HepG2 (cell line): ENCODE results near the gene HTR1B. TPM values are rescaled to one million over a fixed set of nuclear protein-coding genes. Genes with fewer than 3 reads are reported as not detected.

Source experiments
- ATAC-seq: fragments of 200-7000 bp; cut with Tn5 transposase; 3 replicates; pipeline ENCODE4 v1.9.1; 2020; ENCODE audit warnings: mild to moderate bottlenecking, moderate library complexity
- BruUV-seq: library from RNA; stranded (reverse); fragments of 400-500 nt; replicated peaks from 2 replicates; lab custom pipeline; 2021; lab: Mats Ljungman, UMichigan
- CTCF ChIA-PET: fragments of 300-600 bp; formaldehyde crosslinking; extraction: SDS; loops from one replicate; lab custom pipeline; 2021; ENCODE audit warnings: low total read pairs, inconsistent platforms, low intra/inter-chr PET ratio; lab: Yijun Ruan, JAX
- POLR2A ChIA-PET: fragments of 350-600 bp; sonication (Branson Sonifier 250); formaldehyde crosslinking; loops from one replicate; lab custom pipeline; 2020; ENCODE audit warnings: antibody characterized with exemption, inconsistent platforms; lab: Yijun Ruan, JAX
- DNase-seq: peaks from one replicate; pipeline ENCODE4 v3.0.0-alpha.2; 2015; ENCODE audit warnings: low spot score
- FAIRE-seq: peaks from 3 replicates; lab custom pipeline; 2011; peaks lifted over from hg19 to GRCh38; lab: Jason Lieb, UNC
- H2AFZ ChIP-seq: one replicate; pipeline ENCODE4 v1.6.1; 2011; ENCODE audit warnings: low read length, inconsistent platforms
- H3K27ac ChIP-seq: fragments of 300-600 bp; 3 replicates; pipeline ENCODE4 v1.8.0; 2011; ENCODE audit warnings: mixed run types, mild to moderate bottlenecking, mixed read lengths, low read length, inconsistent platforms; ENCODE audit not compliant: insufficient read depth; ENCODE audit errors: extremely low read length
- H3K27me3 ChIP-seq, 2 experiments: fragments of 200-600 bp in 1 of 2; 2 replicates in 1 of 2; 3 replicates in 1 of 2; pipeline versions ENCODE4 v1.6.0 to v1.8.0; 2011; ENCODE audit warnings: low read length in 2 of 2, mild to moderate bottlenecking in 2 of 2, moderate library complexity in 2 of 2, inconsistent platforms in 1 of 2; ENCODE audit not compliant: insufficient read depth in 2 of 2, control insufficient read depth in 1 of 2
- H3K36me3 ChIP-seq, 2 experiments: fragments of 200-600 bp in 1 of 2; replicated peaks in 1 of 2; 2 replicates in 1 of 2; 3 replicates in 1 of 2; pipeline versions ENCODE4 v1.5.1 to v1.8.0; 2011; ENCODE audit warnings: low read length in 2 of 2, inconsistent platforms in 1 of 2; ENCODE audit not compliant: insufficient read depth in 2 of 2, control insufficient read depth in 1 of 2
- H3K4me1 ChIP-seq: 2 replicates; pipeline ENCODE4 v1.5.1; 2012; ENCODE audit warnings: low read length, inconsistent platforms; ENCODE audit not compliant: insufficient read depth
- H3K4me2 ChIP-seq: 2 replicates; pipeline ENCODE4 v1.6.0; 2011; ENCODE audit warnings: low read depth, low read length, inconsistent platforms
- H3K4me3 ChIP-seq, 3 experiments: fragments of 200-600 bp in 1 of 3; sonication (generic), shearing (Covaris generic) in 1 of 3; replicated peaks in 1 of 3; 2 replicates each; pipeline ENCODE4 v1.5.1; 2011 to 2016; ENCODE audit warnings: low read length in 3 of 3, inconsistent platforms in 2 of 3, low read depth in 2 of 3, mild to moderate bottlenecking in 2 of 3, control low read depth in 1 of 3, mixed read lengths in 1 of 3; ENCODE audit not compliant: insufficient read depth in 1 of 3
- H3K79me2 ChIP-seq: one replicate; pipeline ENCODE4 v1.6.1; 2011; ENCODE audit warnings: low read length, inconsistent platforms; ENCODE audit not compliant: insufficient read depth
- H3K9ac ChIP-seq: 2 replicates; pipeline ENCODE4 v1.6.0; 2011; ENCODE audit warnings: mild to moderate bottlenecking, low read depth, low read length, inconsistent platforms; ENCODE audit not compliant: insufficient read depth
- H3K9me3 ChIP-seq: 2 replicates; pipeline ENCODE4 v1.5.1; 2012; ENCODE audit warnings: mild to moderate bottlenecking, low read length
- H4K20me1 ChIP-seq: 2 replicates; pipeline ENCODE4 v1.6.0; 2011; ENCODE audit warnings: inconsistent platforms, mild to moderate bottlenecking, low read length, moderate library complexity; ENCODE audit not compliant: insufficient read depth
- ATF7 ChIP-seq, 2 experiments: fragments of 450-650 bp in 1 of 2; sonication (generic) in 1 of 2; formaldehyde crosslinking in 1 of 2; IDR thresholded peaks; 2 replicates each; pipeline versions ENCODE4 v1.4.0 to v1.6.1; 2016 to 2020; ENCODE audit warnings: antibody characterized with exemption in 1 of 2, mild to moderate bottlenecking in 1 of 2, missing genetic modification reagents in 1 of 2
- CREB1 ChIP-seq, 2 experiments: fragments of 450-650 bp in 1 of 2; IDR thresholded peaks; 2 replicates each; pipeline ENCODE4 v1.6.1; 2016 to 2017; ENCODE audit warnings: control low read depth in 1 of 2, mild to moderate bottlenecking in 1 of 2, missing compliant biosample characterization in 1 of 2, missing genetic modification characterization in 1 of 2
- FOXK2 ChIP-seq: fragments of 450-650 bp; IDR thresholded peaks from 2 replicates; pipeline ENCODE4 v1.6.1; 2016
- HNRNPUL1 ChIP-seq: fragments of 200-400 bp; formaldehyde crosslinking; IDR thresholded peaks from 2 replicates; pipeline ENCODE4 v1.6.1; 2017; ENCODE audit warnings: low read depth, mild to moderate bottlenecking, low read length, moderate library complexity
- IRX3 ChIP-seq: sonication (generic); formaldehyde crosslinking; IDR thresholded peaks from 2 replicates; pipeline ENCODE4 v1.8.1; 2023; ENCODE audit warnings: mild to moderate bottlenecking, low read depth, missing genetic modification reagents, borderline replicate concordance
- MYNN ChIP-seq: sonication (generic); formaldehyde crosslinking; IDR thresholded peaks from 2 replicates; pipeline ENCODE4 v1.4.0; 2020; ENCODE audit warnings: mild to moderate bottlenecking, low read depth, missing genetic modification reagents
- TBP ChIP-seq: sonication (generic); formaldehyde crosslinking; IDR thresholded peaks from 2 replicates; pipeline ENCODE4 v1.5.0; 2020; ENCODE audit warnings: missing genetic modification reagents
- TMF1 ChIP-seq: sonication (generic); formaldehyde crosslinking; IDR thresholded peaks from 2 replicates; pipeline ENCODE4 v1.8.1; 2022; ENCODE audit warnings: low read depth, missing genetic modification reagents
- ZNF577 ChIP-seq: sonication (generic); formaldehyde crosslinking; IDR thresholded peaks from 2 replicates; pipeline ENCODE4 v1.4.0; 2020; ENCODE audit warnings: mild to moderate bottlenecking, low read depth, missing genetic modification reagents, borderline replicate concordance
- ZNF616 ChIP-seq: sonication (generic); formaldehyde crosslinking; IDR thresholded peaks from 2 replicates; pipeline ENCODE4 v1.5.0; 2020; ENCODE audit warnings: low read depth, mild to moderate bottlenecking, missing genetic modification reagents
- ZNF619 ChIP-seq: sonication (generic); formaldehyde crosslinking; IDR thresholded peaks from 2 replicates; pipeline ENCODE4 v1.4.0; 2020; ENCODE audit warnings: mild to moderate bottlenecking, missing genetic modification reagents
- WGBS: methylation state at CpG from one replicate; pipeline ENCODE4 v1.1.6; 2017; ENCODE audit warnings: low lambda C conversion rate; 5-methylcytosine and 5-hydroxymethylcytosine counted together
- in situ Hi-C: cut with HindIII; loops from 2 replicates; pipeline ENCODE4 v1.10.0; 2017; ENCODE audit warnings: low pct_unique_long_range_greater_than_20kb; ENCODE audit not compliant: extremely low pct_ligation_motif_present
- intact Hi-C: fragments of 100-400 bp; cut with micrococcal nuclease; formaldehyde crosslinking; loops from one replicate; pipeline ENCODE4 v1.10.0; 2022; ENCODE audit not compliant: unreplicated experiment
- polyA plus RNA-seq, 8 experiments: library from polyadenylated mRNA; depleted of rRNA in 3 of 8; stranded (reverse) in 7 of 8; unstranded in 1 of 8; fragments of >200 nt; fragmentation: Illumina TruSeq in 4 of 8; extraction: Trizol in 4 of 8; gene quantifications; 2 replicates each; pipeline versions ENCODE4 v1.2.1 to v1.2.3, GENCODE V29; 2011 to 2016; ENCODE audit warnings: low read depth in 4 of 8, missing spikeins in 1 of 8, mixed read lengths in 1 of 8; ENCODE audit not compliant: insufficient read depth in 1 of 8
- total RNA-seq, 5 experiments: library from RNA; depleted of rRNA; stranded (reverse); fragments of >200 nt; fragmentation: Illumina TruSeq; extraction: Trizol; gene quantifications; 2 replicates each; pipeline ENCODE4 v1.2.3, GENCODE V29; 2016; ENCODE audit warnings: low read depth in 1 of 5
- TF ChIP-seq, protein P1 (sequence below): sonication (generic); formaldehyde crosslinking; IDR thresholded peaks from 2 replicates; pipeline ENCODE4 v1.4.0; 2020; ENCODE audit warnings: mild to moderate bottlenecking, missing genetic modification reagents
- TF ChIP-seq, protein P2 (sequence below): sonication (generic); formaldehyde crosslinking; IDR thresholded peaks from 2 replicates; pipeline ENCODE4 v1.8.1; 2023; ENCODE audit warnings: mild to moderate bottlenecking, missing genetic modification reagents

HTR1B gene
- total and polyA plus RNA-seq, 2 of the 13 experiments (the other 11 are each of a cell fraction or from before 2014, with no cell fraction given), result not detected

DNA sequence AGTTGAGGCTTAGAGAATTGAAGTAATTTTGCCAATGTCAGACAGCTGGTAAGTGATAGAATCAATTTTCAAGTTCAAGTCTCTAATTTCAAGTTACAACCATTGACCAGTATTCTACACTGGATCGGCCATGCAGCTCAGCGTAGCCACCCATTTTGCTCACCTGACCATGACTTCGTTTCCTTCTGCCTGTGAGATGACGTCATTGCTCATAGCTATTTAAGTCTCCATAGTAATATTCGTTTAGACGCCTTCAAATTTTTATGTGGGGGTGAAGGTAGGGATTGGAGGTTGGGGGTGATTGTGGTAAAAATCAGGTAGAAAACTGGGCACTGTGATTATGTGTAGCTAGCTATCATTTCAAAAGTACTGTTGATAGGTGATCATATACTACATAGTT lies 5.6 kb upstream of the HTR1B start:
- intact Hi-C loops (loop anchor here (10.0 kb wide), 1 partner anchor 276 kb away; no protein-coding TSS in a partner anchor), in situ Hi-C loops (no loop called here)
- Histone ChIP-seq H4K20me1 (no peaks in the 10 kb centered on the region), H3K4me2 (no peak overlapping the region), H2AFZ (no peak overlapping the region), H3K79me2 (no peaks in the 10 kb centered on the region), H3K4me1 (no peaks in the 10 kb centered on the region), H3K9ac (no peak overlapping the region), H3K9me3 (no peaks in the 10 kb centered on the region), H3K27me3 (peaks cover 0 to 27% of the 10 kb centered on the region in 2 experiments; a peak in 3 of 5 replicates), H3K27ac (no peak overlapping the region), H3K4me3 (no peak overlapping the region), H3K36me3 (no peaks in the 10 kb centered on the region)
- TF ChIP-seq IRX3 (no peak), CREB1 (IDR thresholded peaks at IDR 0.05) (peak; percentile 92), CREB1 (CRISPR knock-in tag; IDR thresholded peaks at IDR 0.05) (no peak), ATF7 (IDR thresholded peaks at IDR 0.05) (peak; percentile 99), ATF7 (CRISPR knock-in tag; IDR thresholded peaks at IDR 0.05) (no peak)
- no TSS peak for BruUV-seq
- no peak for FAIRE-seq
- DNase-seq, result no peak
- ATAC-seq, result no peak
- ChIA-PET CTCF (no interaction called here), POLR2A (no interaction called here)
- 7% methylated on average over 6 of the region's 6 CpGs for WGBS

DNA sequence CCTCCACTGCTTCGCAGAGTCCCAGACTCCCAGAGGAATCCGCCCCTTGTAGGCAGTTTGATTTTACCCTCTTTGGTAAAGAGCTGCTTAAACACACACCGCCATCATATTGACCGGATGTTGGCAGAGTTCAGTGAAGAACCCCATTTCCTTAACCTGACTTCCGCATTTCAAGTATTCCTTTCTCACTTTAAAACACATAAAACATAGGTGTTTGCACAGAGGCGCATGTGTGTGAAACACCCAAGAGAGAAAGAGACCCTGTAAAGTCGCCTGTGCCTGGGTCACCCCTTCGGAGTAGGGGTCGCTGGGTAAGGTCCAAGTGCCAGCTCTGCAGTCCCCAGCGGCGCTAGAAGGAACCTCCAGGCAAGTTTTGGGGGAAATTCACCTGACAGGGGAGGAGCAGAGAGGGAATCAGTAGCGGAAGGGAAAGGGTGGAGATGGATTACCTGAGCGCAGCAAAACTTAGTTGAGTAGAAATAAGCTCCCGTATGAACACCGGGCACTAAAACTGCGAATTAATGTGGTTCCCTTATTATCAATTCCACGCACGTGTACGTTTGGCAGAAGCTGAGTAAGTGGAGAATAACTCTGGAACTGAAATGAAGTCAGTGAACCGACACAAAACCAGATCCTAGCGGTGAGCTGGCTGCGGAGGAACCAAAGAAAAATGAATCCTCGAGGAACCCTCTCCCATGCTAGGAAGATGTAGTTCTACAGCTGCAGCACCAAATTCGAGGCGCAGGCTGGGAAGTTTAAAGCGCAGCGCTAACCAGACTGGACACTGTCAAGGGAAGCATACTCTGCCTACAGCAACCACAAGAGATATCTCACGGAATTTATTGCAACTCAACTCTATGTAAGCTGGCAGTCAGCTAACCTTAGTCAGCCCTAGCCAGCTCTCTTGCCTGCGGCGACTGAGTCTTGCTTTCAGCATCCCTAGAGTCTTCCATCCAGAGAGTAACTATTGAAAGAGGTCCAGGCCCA lies 3.5 kb upstream of the HTR1B start:
- Histone ChIP-seq H3K4me1 (no peaks in the 10 kb centered on the region), H2AFZ (no peak overlapping the region), H3K27me3 (peaks cover 1 to 44% of the 10 kb centered on the region in 2 experiments; a peak in 3 of 5 replicates), H3K4me3 (no peak overlapping the region), H3K36me3 (no peaks in the 10 kb centered on the region), H3K9ac (no peak overlapping the region), H3K27ac (no peak overlapping the region), H3K4me2 (peak overlapping the region; percentile 45), H4K20me1 (no peaks in the 10 kb centered on the region), H3K9me3 (no peaks in the 10 kb centered on the region), H3K79me2 (no peaks in the 10 kb centered on the region)
- BruUV-seq, result no TSS peak
- in situ Hi-C loops, result no loop called here
- no peak for FAIRE-seq
- DNase-seq, result no peak
- intact Hi-C loops, result loop anchor here (10.0 kb wide), 1 partner anchor 278 kb away; no protein-coding TSS in a partner anchor
- POLR2A ChIA-PET, result no interaction called here
- 58% methylated on average over 30 of the region's 30 CpGs for WGBS
- CTCF ChIA-PET, result no interaction called here
- ATAC-seq, result no peak
- TF ChIP-seq, protein P1, sequence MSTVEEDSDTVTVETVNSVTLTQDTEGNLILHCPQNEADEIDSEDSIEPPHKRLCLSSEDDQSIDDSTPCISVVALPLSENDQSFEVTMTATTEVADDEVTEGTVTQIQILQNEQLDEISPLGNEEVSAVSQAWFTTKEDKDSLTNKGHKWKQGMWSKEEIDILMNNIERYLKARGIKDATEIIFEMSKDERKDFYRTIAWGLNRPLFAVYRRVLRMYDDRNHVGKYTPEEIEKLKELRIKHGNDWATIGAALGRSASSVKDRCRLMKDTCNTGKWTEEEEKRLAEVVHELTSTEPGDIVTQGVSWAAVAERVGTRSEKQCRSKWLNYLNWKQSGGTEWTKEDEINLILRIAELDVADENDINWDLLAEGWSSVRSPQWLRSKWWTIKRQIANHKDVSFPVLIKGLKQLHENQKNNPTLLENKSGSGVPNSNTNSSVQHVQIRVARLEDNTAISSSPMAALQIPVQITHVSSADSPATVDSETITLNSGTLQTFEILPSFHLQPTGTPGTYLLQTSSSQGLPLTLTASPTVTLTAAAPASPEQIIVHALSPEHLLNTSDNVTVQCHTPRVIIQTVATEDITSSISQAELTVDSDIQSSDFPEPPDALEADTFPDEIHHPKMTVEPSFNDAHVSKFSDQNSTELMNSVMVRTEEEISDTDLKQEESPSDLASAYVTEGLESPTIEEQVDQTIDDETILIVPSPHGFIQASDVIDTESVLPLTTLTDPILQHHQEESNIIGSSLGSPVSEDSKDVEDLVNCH (CRISPR knock-in tag), result no peak
- TF ChIP-seq ZNF577, result no peak
- no peak for TF ChIP-seq FOXK2
- no peak for TF ChIP-seq TBP (CRISPR knock-in tag)
- no peak for TF ChIP-seq TMF1
- TF ChIP-seq, protein P2, sequence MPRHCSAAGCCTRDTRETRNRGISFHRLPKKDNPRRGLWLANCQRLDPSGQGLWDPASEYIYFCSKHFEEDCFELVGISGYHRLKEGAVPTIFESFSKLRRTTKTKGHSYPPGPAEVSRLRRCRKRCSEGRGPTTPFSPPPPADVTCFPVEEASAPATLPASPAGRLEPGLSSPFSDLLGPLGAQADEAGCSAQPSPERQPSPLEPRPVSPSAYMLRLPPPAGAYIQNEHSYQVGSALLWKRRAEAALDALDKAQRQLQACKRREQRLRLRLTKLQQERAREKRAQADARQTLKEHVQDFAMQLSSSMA (CRISPR knock-in tag), result no peak
- TF ChIP-seq MYNN (CRISPR knock-in tag), result no peak
- TF ChIP-seq ZNF619 (CRISPR knock-in tag), result no peak
- no peak for TF ChIP-seq HNRNPUL1
- TF ChIP-seq ZNF616, result no peak
